Measurements from ENCODE around the gene ST6GALNAC4.

DNA sequence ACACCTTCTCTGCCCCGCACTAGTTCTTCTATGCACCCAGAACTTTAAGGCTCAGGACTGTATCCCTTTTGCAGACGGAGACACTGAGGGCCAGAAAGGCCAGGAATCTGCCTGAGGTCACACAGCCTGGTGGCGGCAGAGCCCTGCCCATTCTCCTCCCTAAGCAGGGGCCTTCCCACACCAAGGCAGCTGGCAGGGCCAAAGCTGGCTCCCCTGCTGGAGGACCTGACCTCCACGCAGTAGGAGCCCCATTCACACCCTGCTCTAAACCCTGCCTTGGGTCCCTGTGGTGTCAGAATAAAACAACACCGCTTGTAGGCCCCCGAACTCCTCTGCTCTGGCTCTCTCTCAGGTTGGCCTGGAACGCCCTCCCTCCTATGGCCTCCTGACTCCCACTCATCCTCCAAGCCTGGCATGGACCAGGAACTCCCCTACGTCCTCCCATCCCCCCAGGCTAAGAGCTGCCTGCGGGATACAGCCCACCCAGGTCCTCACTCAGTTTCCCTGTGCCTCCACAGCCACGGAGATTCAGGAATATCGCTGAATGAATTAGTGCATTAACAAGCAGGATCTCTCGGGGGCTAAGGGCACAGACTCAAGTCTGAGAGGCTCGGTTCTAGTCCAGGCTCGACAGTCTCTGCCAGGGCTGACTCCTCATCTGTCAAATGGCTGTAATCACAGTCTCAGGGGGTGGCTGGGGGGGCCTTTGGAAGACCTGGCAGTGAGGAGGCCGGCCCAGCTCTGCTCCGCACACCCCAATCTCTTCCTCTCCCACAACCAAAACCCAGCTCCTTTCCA is 20.2 kb downstream of the ST6GALNAC4 start:
- no peak for TF ChIP-seq POLR2A (IDR thresholded peaks at IDR 0.05; ENCODE audit: low read depth)
- no peak for TF ChIP-seq CTCF (IDR thresholded peaks at IDR 0.05)
- no peak for TF ChIP-seq POLR2AphosphoS5 (IDR thresholded peaks at IDR 0.05)

All from esophagus muscularis mucosa (tissue), 3 donors.